Right hindlimb (tissue), 1 donor: ENCODE measurements around the gene TMEM97.
A peak's percentile ranks its signal among the peaks of the same experiment; 100 is the strongest.
"Not testable (repeated sequence)": the region's sequence is repeated elsewhere in the genome, so short reads cannot be mapped to it uniquely, and the experiment has no call there.

ENCODE experiments used
- DNase-seq: peaks from one replicate; pipeline ENCODE4 v3.0.0-alpha.2; 2018

Gene TMEM97

GRCh38 chr17:28338769-28339212 is 19.8 kb downstream of the TMEM97 start:
- not testable (repeated sequence) for DNase-seq

DNA sequence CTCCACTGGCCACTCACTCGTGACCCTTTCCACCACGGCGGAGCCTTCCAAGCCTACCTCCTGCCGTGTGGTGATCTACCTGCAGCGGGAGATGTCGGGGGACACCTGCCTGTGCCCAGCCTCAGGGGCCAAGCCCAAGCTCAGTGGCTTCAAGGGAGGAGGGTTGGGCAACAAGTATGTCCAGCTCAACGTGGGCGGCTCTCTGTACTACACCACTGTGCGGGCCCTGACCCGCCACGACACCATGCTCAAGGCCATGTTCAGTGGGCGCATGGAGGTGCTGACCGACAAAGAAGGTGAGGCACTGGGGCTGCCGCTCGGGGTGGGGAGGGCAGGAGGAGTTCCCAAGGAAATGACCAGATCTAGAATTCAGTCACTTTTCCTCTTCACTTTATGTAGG is 20.4 kb downstream of the TMEM97 start:
- DNase-seq = no peak

GRCh38 chr17:28340374-28340773 is 21.4 kb downstream of the TMEM97 start:
- DNase-seq = no peak

DNA sequence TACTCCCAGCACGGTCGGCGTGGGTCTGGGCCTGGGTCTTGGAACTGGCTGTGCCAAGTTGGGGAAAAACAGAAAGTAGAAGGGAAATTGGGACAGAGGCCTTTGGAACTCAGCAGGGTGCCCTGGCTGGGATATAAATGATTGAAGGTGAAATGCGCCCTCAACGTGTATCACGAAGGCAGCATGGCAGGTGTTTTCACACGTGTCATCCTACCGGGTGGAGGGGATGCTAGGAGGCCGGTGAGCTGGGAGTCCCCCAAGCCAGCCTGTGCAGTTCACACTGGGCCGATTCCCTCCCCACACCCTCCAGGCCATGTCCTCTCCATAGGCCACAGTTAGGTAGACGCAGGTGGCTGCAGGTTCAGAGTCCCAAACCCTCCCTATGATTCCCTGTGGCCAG is 22.5 kb downstream of the TMEM97 start:
- no peak for DNase-seq

DNA sequence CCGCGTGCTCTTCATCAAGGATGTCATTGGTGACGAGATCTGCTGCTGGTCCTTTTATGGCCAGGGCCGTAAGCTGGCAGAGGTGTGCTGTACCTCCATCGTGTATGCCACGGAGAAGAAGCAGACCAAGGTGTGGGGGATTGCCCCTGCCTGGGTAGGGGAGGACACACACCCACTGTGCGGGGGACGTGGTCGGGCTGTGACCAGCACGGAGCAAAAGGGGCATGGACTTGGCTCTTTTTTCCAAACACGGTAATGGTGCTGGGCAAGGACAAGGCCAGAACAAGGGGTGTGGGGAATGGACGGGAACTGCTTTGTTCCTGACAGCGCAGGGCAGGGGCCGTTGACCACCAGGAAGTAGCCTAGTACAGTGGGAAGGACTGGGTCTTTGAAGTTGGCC is 23.3 kb downstream of the TMEM97 start:
- DNase-seq = no peak

- DNase-seq = no peak
Measured at GRCh38 chr17:28343491-28343932, 24.5 kb downstream of the TMEM97 start.

GRCh38 chr17:28344011-28344410 is 25.0 kb downstream of the TMEM97 start:
- no peak for DNase-seq

- DNase-seq = no peak
Measured at GRCh38 chr17:28344435-28344901, 25.5 kb downstream of the TMEM97 start.

- no peak for DNase-seq
Measured at GRCh38 chr17:28345419-28346198, 26.6 kb downstream of the TMEM97 start.

DNA sequence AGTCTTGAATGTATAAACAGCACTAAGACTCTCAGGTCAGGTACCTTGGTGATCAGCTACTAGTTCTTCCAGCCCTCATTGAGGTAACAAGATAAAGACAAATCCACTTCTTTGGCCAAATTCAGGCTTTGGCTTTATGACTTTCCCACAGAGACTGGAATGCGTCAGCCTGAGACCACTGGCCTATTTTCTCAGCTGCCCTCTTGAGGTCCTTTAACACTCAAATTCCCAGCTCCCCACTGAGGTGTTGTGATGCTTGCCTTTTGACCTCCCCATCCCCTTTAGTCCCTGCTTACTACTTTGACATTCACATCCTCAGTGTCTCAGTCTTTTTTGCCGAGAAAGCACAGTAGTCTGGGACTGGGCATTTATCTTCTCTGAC is 27.2 kb downstream of the TMEM97 start:
- no peak for DNase-seq

DNA sequence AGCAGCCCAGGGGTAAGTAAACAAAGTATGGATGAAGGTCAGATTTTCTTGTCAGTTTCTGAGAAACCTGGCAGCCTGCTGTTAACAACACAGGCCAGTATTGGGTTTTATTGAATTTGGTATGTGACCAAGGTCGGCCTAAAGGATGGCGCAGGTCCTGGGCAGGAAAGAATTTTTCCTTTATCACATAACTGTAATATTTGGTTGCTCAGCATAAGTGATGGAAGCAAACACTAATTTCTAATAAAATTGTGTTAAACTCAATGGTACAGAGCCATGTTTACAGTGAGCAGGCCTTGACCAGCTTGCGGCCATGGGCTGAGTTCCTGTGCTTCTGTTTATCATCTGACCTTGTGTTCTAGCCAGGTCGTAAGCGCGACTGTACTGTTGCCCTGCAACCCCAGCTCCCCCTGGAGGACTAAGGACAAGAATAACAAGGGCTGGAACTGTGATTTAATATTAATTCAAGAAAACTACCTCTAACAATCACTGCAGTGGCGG is 27.8 kb downstream of the TMEM97 start:
- DNase-seq = no peak

DNA sequence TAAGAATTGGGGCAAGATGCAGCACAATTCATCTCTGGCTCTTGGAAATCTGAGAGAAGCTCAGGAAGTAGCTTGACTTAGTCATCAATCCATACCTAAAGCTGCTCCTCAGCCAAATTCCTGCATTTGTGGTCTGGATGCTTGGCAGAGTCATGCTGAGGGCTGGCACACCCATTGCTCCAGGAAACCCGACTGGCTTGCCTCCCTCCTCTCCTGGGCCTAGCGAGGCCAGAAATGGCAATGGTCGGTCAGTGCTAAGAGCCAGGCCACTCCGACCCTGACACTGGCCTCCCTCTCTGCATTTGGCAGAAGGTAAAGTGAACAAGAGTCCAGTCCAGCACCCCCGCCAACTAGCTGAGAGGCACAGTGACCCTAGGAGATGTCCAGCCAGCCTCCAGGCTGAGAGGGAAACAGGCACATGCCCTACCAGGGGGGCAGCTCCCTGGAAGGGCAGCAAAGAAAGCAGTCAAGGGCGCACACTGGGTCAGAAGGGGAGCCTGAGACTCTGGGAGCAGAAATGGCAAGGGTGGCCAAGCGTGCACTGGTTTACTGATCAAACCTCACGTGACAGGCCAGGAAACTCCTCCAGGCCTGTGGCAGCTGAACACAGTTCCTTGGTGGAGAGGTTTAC is 28.4 kb downstream of the TMEM97 start:
- no peak for DNase-seq

- DNase-seq = no peak
Measured at GRCh38 chr17:28348979-28349378, 30.0 kb downstream of the TMEM97 start.

DNA sequence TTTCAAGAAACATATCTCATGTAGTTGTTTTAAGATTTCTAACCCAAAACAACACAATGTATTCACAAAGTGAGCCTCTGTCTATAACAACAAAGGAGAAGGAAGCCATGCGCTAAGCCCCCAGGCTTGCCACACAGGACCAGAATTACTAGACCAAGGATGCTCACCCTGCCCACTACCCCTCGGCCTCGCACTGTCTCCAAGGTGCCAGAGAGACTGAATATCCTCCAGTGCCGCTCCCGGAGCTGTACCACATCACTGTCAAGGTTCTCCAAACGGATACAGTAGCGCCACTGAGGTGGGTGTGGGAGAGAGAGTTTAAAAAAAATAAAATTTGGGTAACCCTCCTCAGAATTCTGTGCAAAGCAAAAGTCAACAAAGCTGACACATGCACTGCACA is 31.3 kb downstream of the TMEM97 start:
- no peak for DNase-seq

DNA sequence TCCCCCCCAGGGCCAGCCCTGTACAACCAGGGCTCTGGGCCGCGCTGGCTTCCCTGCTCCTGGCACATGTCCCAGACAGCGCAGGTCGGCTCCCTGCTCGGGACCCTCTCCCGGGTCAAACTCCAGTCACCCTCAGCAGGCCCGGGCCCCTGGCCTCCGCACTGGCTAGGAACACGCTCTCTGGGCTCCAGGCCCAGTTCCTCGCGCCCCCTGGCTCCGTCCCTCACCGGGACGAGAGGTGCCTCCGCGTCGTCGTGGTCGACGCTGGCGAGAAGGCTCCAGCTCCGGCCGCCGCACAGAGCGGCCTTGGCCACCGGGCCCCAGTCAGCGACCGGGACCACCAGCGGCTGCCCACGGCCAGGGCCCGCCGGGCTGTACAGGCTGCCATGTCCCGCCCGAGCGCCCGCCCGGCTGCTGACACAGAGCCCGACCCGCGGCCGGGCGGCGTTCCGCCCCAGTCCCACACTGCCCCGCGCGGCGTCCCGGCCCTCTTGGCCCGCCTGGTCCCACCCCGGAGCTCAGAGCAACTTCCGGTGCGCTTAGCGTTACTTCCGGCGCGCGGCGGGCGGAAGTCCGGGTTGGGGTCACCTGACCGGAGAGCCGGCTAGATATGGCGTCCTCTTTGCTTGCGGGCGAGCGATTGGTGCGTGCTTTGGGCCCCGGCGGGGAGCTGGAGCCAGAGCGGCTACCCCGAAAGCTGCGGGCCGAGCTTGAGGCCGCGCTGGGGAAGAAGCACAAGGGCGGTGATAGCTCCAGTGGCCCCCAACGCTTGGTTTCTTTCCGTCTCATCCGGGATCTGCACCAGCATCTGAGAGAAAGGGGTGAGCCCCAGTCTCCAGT is 38.3 kb downstream of the TMEM97 start, which contains the start of gene POLDIP2:
Gene POLDIP2 (minus strand): TSS at position 467 of the 840 bp plus-strand sequence. CDS start 79 bp downstream, at position 388.
- DNase-seq = peak; percentile 98

- no peak for DNase-seq
Measured at GRCh38 chr17:28357901-28358197, 38.8 kb downstream of the TMEM97 start.

GRCh38 chr17:28363186-28363585 is 44.2 kb downstream of the TMEM97 start:
- DNase-seq = no peak

DNA sequence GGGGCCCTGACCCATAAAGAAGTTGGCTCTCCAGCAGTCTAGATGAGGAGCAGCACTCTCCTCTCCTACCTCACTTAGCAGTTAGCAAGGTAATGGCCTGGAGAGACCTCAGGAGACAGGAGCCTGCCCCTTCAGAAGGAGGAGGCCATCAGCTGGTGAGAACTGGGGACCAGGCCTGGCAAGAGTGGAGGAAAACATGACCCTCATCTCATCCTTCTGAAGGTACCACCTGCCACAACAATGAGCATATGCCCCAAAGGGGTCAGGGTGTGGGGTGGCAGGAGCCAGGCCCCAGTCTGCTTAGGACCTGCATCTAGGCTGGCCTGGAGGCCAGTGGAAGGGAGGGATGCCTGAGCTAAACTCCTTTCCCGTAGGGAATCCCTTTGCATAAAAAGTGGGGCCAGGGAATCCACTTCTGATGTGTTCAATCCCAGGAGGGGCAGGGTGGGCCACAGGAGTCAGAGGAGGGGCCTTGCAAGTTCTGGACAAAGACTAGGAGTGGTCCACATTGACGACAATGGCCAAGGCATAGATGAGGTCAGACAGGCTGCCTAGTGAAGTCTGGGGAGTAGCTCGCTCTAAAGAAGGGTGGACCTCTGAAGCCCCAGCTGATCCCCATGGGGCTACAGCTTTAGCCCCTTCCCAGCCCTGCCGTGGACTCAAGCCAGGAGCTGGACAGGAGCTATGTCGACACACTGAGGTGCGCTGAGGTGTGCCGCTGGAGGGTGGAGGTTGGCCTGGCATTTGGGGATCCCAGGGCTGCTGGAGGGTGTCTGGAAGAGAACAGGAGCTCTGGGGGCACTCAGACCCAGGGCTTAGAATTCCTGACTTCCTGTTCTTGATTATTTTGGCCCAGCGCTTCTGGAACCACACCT is 45.0 kb downstream of the TMEM97 start:
- no peak for DNase-seq

DNA sequence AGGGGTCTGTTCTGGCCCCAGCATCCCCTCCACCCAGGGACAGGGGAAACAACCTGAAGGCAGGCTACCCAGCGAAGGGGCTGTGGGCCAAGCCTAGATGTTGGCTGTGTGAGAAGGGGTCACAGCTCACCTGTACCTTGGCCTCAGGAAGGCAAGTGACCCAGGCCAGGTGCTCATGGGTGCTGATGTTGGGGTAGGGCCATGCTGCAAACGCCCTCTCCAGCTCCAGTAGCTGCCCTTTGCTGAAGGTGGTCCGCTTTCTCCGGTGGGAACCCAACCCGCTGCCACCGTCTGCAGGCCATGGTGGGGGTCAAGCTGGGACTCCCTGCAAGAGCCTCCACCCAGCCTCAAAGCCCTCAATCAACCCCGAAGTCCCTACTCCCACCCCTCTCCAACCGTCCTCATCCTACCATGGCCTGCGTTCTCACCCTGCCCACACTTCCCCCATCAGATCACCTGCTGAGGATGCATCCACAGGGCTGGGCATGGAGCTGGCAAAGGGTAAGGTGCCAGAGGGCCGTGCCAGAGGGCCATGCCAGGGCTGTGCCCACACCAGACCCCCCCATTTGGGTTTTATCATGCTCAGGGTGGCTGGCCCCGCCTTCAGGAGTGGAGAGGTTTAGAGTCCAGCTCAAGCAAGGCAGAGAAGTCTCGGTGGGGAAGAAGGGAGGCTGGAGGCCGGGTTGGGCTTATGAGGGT is 45.8 kb downstream of the TMEM97 start, which contains the start of gene SEBOX:
Gene SEBOX (minus strand): TSS at position 535 of the 699 bp plus-strand sequence. CDS start 48 bp downstream, at position 487.
- DNase-seq = no peak

GRCh38 chr17:28365487-28365886 is 46.5 kb downstream of the TMEM97 start:
- peak; percentile 8 for DNase-seq

DNA sequence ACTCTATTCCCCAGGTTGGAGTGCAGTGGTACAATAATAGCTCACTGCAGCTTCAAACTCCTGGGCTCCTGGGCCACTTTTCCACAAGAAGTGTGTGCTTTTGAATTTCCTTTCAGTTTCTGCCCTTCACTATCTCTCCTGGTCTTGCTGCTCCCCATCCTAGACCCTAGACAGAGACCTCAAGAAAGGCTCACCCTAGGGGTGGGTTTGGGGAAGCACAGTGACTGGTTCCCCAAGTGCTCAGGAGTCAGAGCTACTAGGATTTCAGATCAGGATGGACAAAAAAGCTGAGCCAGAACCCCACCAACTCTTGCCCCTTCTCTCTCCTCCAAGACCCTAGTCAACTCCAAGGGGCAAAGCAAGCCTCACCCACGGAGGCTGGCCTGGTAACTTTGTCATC is 47.6 kb downstream of the TMEM97 start:
- peak; percentile 7 for DNase-seq
